Umbilical cord (tissue), 1 donor: ENCODE measurements around the gene PYM1. TPM values are rescaled to one million over a fixed set of nuclear protein-coding genes. Genes with fewer than 3 reads are reported as not detected.

ENCODE experiments used
- total RNA-seq: library from RNA; depleted of rRNA; stranded (reverse); fragments of >200 nt; gene quantifications from one replicate; pipeline ENCODE4 v1.2.3, GENCODE V29; 2014; ENCODE audit warnings: low replicate concordance; ENCODE audit not compliant: insufficient read depth

The PYM1 gene
- total RNA-seq, 1 donor from 2014 or later: 12.5 TPM

Other genes starting within 250 kb of the PYM1 start
- gene ITGA7, start 220.0 kb downstream of the PYM1 start, total RNA-seq: 66.2 TPM
- gene BLOC1S1, start 211.8 kb downstream of the PYM1 start, total RNA-seq: 67.4 TPM
- 42.9 TPM for gene RDH5, start 207.5 kb downstream of the PYM1 start, total RNA-seq
- 1,689 TPM for gene CD63, start 198.9 kb downstream of the PYM1 start, total RNA-seq
- gene GDF11, start 184.8 kb downstream of the PYM1 start, total RNA-seq: 3.1 TPM
- 83.1 TPM for gene SARNP, start 110.2 kb downstream of the PYM1 start, total RNA-seq
- gene ORMDL2, start 109.9 kb downstream of the PYM1 start, total RNA-seq: 26.2 TPM
- gene DNAJC14, start 98.3 kb downstream of the PYM1 start, total RNA-seq: 40.9 TPM
- 16.1 TPM for gene MMP19, start 85.0 kb downstream of the PYM1 start, total RNA-seq
- gene DGKA, start 3.3 kb upstream of the PYM1 start, total RNA-seq: 37.8 TPM
- 13.7 TPM for gene PMEL, start 38.1 kb upstream of the PYM1 start, total RNA-seq
- gene CDK2, start 38.9 kb upstream of the PYM1 start, total RNA-seq: 16.6 TPM
- 37.6 TPM for gene RAB5B, start 46.2 kb upstream of the PYM1 start, total RNA-seq
- 43.8 TPM for gene SUOX, start 69.4 kb upstream of the PYM1 start, total RNA-seq
- 4.3 TPM for gene IKZF4, start 93.1 kb upstream of the PYM1 start, total RNA-seq
- 76.8 TPM for gene RPS26, start 114.0 kb upstream of the PYM1 start, total RNA-seq
- gene ERBB3, start 152.3 kb upstream of the PYM1 start, total RNA-seq: 3.1 TPM
- 69.8 TPM for gene PA2G4, start 176.7 kb upstream of the PYM1 start, total RNA-seq
- 3,505 TPM for gene RPL41, start 188.7 kb upstream of the PYM1 start, total RNA-seq
- gene ZC3H10, start 190.4 kb upstream of the PYM1 start, total RNA-seq: 4.8 TPM
- 66.4 TPM for gene ESYT1, start 200.4 kb upstream of the PYM1 start, total RNA-seq
- gene MYL6B, start 224.7 kb upstream of the PYM1 start, total RNA-seq: 38.8 TPM
- 2,679 TPM for gene MYL6, start 230.5 kb upstream of the PYM1 start, total RNA-seq